ENCODE data around the gene LAMA2.

- no peak for TF ChIP-seq POLR2AphosphoS5 (IDR thresholded peaks at IDR 0.05; ENCODE audit: borderline replicate concordance, low read depth, low read length)
- no peak for TF ChIP-seq EZH2 (IDR thresholded peaks at IDR 0.05)
- TF ChIP-seq FOXP2 (optimal IDR thresholded peaks at IDR 0.05; ENCODE audit: control extremely low read depth, extremely low read length, insufficient read depth): no peak
These were observed 252.5 kb downstream of the LAMA2 start for GRCh38 chr6:129135451-129135850.

All from SK-N-MC (cell line).